ENCODE results near the gene CPLANE1.

DNA sequence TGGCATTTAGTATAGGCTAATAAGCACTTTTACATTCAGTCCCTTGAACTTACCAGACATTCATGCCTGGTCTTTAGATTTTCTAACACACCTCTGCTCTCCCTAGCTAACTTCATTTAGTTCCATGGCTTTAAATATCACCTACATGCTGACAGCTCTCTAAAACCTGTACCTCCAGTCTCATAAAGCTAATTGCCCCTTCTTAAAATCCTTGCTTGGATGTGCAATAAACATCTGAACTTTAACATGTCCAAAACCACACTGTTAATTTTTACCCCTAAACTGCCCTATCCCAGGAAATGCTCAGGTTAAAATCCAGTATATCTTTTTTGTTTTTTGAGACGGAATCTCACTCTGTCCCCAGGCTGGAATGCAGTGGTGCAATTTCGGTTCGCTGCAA is 139.8 kb downstream of the CPLANE1 start:
- TF ChIP-seq CTCF (conservative IDR thresholded peaks at IDR 0.05; ENCODE audit: low read depth, low read length) (no peak), EZH2 (IDR thresholded peaks at IDR 0.05; ENCODE audit: borderline replicate concordance, low read depth, low read length, poor library complexity, severe bottlenecking) (no peak)
